A172 (cell line): Measurements from ENCODE around the gene ATAD3B. TPM values are rescaled to one million over a fixed set of nuclear protein-coding genes. Genes with fewer than 3 reads are reported as not detected.
"Not testable (repeated sequence)": the region's sequence is repeated elsewhere in the genome, so short reads cannot be mapped to it uniquely, and the experiment has no call there.

Experiments
- DNase-seq: peaks from one replicate; pipeline ENCODE4 v3.0.0-alpha.2; 2015; ENCODE audit warnings: low spot score
- total RNA-seq: library from RNA; depleted of rRNA; stranded (reverse); fragments of >200 nt; shearing (Covaris generic); gene quantifications from 2 replicates; pipeline ENCODE4 v1.2.3, GENCODE V29; 2014

The ATAD3B gene
- total RNA-seq, 1 experiment from 2014 or later: 12.0 TPM

DNA sequence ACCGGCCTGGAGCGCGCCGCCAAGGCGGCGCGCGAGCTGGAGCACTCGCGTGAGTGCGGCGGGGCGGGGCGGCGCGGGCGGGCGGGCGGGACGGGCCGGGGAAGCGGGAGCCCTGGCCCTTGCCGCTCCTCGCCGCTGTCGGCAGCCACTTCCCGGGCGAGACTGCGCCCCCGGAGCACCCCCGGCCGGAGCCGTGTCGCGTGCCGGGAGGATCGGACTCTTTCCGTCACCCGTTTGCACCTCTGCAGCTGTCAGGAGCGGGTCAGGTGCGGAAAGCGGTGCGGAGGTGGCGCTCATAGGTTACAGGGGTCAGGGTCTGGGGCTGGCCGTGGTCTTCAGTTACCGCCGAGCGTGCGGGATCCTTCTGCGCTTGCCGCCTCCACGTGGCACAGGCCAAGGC lies 40.9 kb downstream of the ATAD3B start:
- not testable (repeated sequence) for DNase-seq

- DNase-seq: not testable (repeated sequence)
Observed at GRCh38 chr1:1513675-1514074, 42.1 kb downstream of the ATAD3B start.

DNA sequence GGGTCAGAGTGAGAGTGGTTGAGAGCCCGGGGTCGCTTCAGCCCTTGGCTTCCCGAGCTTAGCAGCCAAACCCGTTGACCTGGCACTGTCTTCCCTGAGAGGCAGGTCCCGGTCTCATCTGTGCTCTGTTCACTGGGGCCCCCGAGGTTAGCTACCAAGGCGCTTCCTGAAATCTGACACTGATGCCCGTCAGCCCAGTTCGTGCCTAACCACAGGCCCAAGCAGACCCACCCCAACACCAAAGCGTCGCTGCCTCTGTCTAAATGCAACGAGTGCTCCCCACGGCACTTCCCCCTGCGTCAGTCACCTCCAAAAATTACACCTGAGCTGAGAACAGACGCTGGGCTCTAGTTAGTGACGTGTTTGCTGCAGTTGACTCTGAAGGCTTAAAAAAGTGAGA lies 42.8 kb downstream of the ATAD3B start:
- DNase-seq: not testable (repeated sequence)

- DNase-seq: not testable (repeated sequence)
Observed at GRCh38 chr1:1516923-1517322, 45.4 kb downstream of the ATAD3B start.

GRCh38 chr1:1517973-1518620 lies 46.5 kb downstream of the ATAD3B start:
- no peak for DNase-seq

DNA sequence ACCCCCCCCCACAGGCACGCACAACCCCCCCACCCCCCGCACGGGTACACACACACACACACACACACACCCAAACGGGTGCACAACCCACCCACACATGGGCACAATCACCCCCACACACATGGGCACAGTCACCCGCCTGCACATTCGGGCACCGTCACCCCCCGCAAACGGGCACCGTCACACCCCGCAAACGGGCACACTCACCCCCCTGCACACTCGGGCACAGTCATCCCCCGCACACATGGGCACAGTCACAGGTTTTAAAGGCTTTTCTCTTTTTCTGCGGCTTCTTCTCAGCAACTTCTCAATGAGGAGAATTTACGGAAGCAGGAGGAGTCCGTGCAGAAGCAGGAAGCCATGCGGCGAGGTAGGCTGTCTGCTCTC lies 47.0 kb downstream of the ATAD3B start:
- not testable (repeated sequence) for DNase-seq

DNA sequence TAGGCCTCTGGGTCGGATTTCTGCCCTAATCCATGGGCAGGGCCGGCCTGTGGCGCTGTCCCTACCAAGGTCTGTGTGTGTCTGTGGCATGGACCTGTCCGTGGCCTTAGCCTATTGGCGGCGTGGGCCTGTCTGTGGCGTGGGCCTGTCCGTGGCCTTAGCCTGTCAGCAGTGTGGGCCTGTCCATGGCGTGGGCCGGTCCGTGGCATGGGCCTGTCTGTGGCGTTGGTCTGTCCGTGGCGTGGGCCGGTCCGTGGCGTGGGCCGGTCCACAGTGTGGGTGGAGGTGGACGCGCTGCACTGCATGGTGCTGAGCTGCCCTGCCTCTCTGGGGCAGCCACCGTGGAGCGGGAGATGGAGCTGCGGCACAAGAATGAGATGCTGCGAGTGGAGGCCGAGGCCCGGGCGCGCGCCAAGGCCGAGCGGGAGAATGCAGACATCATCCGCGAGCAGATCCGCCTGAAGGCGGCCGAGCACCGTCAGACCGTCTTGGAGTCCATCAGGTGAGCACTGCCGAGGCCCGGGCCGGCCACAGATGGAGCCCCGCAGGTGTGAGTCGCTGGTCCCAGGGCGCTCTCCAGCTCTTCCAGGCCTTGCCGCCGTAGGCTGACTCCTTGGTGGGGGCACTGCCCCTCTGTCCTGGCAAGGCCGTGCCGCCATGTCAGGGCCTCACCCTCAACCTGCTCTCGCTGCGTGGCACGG lies 48.4 kb downstream of the ATAD3B start:
- not testable (repeated sequence) for DNase-seq

- no peak for DNase-seq
Observed at GRCh38 chr1:1521331-1521730, 49.8 kb downstream of the ATAD3B start.

GRCh38 chr1:1522536-1522935 lies 51.0 kb downstream of the ATAD3B start:
- not testable (repeated sequence) for DNase-seq

GRCh38 chr1:1523226-1523625 lies 51.7 kb downstream of the ATAD3B start:
- DNase-seq: not testable (repeated sequence)

GRCh38 chr1:1523651-1524050 lies 52.1 kb downstream of the ATAD3B start:
- DNase-seq: not testable (repeated sequence)

GRCh38 chr1:1524750-1525383 lies 53.3 kb downstream of the ATAD3B start:
- DNase-seq: not testable (repeated sequence)

DNA sequence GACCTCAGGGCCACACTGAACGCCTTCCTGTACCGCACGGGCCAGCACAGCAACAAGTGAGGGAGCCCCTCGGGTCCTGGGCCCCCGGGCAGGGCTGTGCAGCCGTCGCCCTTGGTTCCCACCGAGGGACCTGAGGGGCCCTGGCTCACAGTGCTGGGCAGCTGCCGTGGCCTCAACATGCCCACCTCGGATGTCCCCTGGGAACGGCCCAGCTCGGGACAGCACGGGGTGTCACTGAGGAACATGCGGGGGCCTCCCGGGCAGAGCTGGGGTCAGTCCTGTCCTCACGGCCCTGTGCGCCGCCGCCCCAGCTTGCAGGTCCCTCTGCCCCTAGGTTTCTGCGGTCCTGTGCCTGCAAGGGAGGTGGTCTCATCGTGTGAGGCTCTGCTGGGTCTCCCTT lies 54.9 kb downstream of the ATAD3B start:
- DNase-seq: not testable (repeated sequence)

DNA sequence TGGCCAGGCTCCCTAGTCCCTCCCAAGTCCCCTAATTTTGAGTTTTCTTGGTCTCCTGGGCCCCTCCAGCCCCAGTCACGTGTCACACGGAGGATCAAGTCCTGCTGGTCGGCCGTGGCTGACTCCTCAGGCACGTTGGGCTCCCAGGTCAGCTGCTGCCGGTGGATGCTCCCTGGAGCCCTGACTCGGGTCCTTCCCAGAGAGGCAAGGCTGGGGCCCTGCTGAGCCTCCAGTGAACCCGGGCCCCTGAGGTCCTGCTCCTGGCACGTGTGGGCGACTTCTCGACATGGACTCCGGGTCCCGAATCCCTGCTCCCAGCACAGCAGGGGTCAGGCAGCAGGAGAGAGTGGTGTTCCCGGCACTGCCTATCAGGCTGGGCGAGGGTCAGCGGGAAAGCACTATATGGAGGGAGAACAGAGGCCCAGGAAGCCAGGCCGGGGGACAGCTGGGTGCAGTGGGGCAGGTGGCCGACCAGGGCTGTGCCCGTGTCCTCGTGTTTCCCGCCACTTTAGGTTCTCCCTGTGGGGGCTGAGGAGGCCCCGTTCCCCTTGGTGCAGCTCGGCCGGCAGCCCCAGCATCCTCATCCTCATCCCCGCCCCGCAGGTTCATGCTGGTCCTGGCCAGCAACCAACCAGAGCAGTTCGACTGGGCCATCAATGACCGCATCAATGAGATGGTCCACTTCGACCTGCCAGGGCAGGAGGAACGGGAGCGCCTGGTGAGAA lies 55.7 kb downstream of the ATAD3B start:
- DNase-seq: no peak

- DNase-seq: no peak
Observed at GRCh38 chr1:1528301-1529267, 57.0 kb downstream of the ATAD3B start.

DNA sequence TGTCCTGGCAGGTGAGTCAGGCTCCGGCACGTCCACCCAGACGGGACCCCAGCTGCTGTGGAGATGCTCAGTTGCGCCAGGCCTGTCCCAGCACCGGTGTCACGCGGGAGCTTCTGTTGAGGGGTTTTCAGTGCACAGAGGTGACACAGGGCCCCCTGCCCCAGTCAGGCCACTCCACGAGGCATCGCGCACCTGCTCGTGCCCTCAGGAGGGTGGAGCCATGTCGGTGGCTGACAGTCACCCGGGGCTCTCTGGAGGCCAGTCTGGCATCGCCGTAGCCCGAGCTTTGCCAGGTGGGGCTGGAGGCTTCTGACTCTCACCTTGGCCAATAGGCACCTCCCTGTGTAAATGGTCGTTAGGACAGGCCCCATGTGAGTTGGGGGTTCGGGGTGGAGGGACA lies 57.8 kb downstream of the ATAD3B start:
- DNase-seq: no peak

DNA sequence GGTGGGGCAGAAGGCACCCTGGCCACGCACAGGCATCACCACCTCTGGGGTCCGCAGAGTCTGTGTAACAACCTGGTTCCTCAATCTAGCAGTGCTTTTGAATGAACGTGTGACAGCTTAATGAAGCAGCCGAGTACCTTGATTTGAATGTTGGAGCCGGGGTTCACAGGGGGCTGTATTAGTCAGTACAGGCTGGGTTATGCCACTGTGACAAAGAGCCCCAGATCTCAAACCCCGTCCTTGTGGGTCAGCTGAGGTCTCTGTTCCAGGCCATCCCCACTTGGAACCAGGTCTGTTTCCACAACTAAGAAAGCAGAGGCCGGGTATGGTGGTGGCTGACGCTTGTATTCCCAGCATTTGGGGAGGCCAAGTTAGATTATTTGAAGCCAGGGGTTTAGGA lies 58.4 kb downstream of the ATAD3B start:
- DNase-seq: no peak

- DNase-seq: no peak
Observed at GRCh38 chr1:1531947-1532346, 60.4 kb downstream of the ATAD3B start.

GRCh38 chr1:1533176-1533893 lies 61.8 kb downstream of the ATAD3B start:
- not testable (repeated sequence) for DNase-seq

GRCh38 chr1:1533894-1534291 lies 62.3 kb downstream of the ATAD3B start:
- not testable (repeated sequence) for DNase-seq
